Measurements from ENCODE around the gene TENT4A.

TENT4A gene

DNA sequence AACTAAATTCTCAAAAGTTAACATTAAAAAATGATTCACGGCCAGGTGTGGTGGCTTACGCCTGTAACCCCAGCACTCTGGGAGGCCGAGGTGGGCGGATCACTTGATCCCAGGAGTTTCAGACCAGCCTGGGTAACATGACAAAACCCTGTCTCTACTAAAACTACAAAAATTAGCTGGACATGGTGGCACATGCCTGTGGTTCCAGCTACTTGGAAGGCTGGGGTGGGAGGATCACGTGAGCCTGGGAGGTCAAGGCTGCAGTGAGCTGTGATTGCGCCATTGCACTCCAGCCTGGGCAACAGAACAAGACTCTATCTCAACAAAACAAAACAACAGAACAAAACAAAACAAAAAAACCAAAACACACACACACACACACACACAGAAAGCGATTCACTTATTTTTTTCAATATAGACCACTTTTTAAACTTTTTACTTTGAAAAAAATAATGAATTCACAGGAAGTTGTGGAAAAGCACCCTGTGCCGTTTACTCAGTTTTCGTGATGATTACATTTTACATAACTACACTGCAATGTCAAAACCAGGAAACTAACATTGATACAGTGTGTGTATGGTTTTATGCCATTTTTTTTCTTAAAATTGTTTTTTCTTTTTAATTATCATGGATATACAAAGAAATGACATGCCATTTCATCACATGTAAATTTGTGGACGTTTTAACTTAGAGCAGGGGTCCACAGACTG, 73.7 kb downstream of the TENT4A start:
- Histone ChIP-seq H3K36me3 (no peaks in the 10 kb centered on the region), H3K27me3 (no peaks in the 10 kb centered on the region), H3K4me2 (peak overlapping the region in 9 of 11 experiments; percentile 10 to 77 (median 63); a peak in 9 of 22 replicates), H3K4me3 (no peak overlapping the region), H4K20me1 (no peaks in the 10 kb centered on the region), H3K9me3 (replicated peaks in 1 of 11) (no peaks in the 10 kb centered on the region), H3K4me1 (peaks cover 14 to 39% (median 29%) of the 10 kb centered on the region in 10 experiments; a peak in 19 of 20 replicates), H3K9ac (no peak overlapping the region), H3K27ac (no peak overlapping the region)
- peak in 1 of 11 experiments; percentile 16; a peak in 1 of 22 replicates for TF ChIP-seq Cebpa-rat (IDR thresholded peaks at IDR 0.05)

DNA sequence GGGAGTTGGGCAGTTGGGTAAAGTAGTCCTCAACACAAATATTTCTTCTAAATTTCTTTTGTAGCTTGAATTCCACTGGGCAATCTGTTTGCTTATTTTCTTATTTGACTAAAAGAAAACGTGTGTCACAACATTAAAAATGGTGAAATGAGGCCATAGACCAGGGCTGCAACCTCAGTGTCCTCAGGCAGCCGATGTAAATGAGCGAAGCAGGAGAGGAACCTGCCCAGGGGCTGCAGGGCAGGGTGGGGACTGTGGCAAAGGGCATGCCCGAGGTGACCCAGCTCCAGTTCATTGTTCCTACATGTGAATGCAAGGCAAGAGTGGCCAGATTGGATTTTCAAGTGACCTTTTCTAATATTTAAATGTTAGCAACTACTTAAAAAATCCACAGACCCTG, 74.7 kb downstream of the TENT4A start:
- Histone ChIP-seq H4K20me1 (no peaks in the 10 kb centered on the region), H3K27me3 (no peaks in the 10 kb centered on the region), H3K4me2 (no peak overlapping the region), H3K36me3 (no peaks in the 10 kb centered on the region), H3K27ac (no peak overlapping the region), H3K4me1 (peaks cover 15 to 44% (median 31%) of the 10 kb centered on the region in 10 experiments), H3K9me3 (replicated peaks in 1 of 11) (no peaks in the 10 kb centered on the region), H3K4me3 (no peak overlapping the region), H3K9ac (no peak overlapping the region)
- TF ChIP-seq Cebpa-rat (IDR thresholded peaks at IDR 0.05), result no peak

DNA sequence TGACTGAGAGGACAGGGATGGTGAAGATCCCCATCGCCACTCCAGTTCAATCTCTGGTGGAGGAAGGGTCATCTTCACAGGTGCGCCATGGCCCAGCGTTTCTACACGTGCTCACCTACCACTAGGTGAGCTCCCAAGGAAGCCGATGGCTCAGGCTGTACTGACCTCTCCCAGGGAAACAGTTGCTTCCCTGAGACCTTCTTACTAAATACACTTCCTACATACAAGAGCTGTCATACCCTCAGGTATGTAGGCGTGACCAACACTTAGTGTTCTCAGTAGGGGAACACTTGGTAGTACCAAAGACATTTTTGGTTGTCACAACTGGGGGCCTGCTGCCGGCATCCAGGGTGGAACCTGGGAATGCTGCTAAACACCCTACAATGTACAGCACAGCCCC, 75.2 kb downstream of the TENT4A start:
- TF ChIP-seq Cebpa-rat (IDR thresholded peaks at IDR 0.05), result no peak
- Histone ChIP-seq H3K9ac (no peak overlapping the region), H3K4me2 (no peak overlapping the region), H3K9me3 (replicated peaks in 1 of 11) (no peaks in the 10 kb centered on the region), H4K20me1 (no peaks in the 10 kb centered on the region), H3K27ac (no peak overlapping the region), H3K4me3 (no peak overlapping the region), H3K36me3 (no peaks in the 10 kb centered on the region), H3K4me1 (peaks cover 18 to 49% (median 36%) of the 10 kb centered on the region in 10 experiments), H3K27me3 (no peaks in the 10 kb centered on the region)

DNA sequence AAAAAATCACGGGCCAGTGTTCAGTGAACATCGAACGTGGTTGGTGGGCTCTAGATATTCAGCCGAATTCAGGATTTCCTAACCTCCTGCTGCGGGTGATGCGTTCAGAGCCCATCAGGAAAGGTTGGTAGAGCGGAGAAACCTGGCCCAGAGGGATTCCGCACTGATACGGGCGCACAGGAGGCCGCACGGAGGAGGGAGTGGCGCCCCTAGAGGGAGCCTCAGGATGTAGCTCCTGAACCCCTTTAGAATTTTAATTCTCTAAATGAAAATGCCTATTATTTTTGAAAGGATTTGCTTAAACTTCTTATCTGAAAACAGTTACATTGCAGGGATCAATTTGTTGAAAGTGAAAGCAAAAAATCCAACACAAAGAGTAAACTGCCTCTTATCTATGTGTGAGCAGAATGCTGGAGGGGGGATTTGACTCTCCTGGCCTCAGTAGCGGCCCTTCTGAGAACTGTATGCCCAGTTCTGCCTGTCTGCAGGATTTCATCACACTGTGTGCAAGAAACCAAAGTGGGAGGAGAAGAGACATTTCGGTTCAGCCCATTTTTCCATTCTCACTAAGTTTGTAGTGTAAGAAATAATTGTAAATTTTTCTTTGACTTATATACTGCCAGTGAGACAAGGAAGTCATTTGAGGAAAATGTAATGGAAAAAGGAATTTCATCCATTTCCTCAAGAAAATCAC, 75.9 kb downstream of the TENT4A start:
- H4K20me1 ChIP-seq, result no peaks in the 10 kb centered on the region
- no peaks in the 10 kb centered on the region for H3K36me3 ChIP-seq
- H3K4me1 ChIP-seq, result peaks cover 14 to 48% (median 37%) of the 10 kb centered on the region in 10 experiments
- H3K4me2 ChIP-seq, result 0 out of 22 replicates have a peak overlapping the region, but pooled peaks of 1 of the 11 experiments have one; percentile 8
- H3K9ac ChIP-seq, result no peak overlapping the region
- H3K27me3 ChIP-seq, result no peaks in the 10 kb centered on the region
- H3K4me3 ChIP-seq, result no peak overlapping the region
- no peak for TF ChIP-seq Cebpa-rat (IDR thresholded peaks at IDR 0.05)
- H3K27ac ChIP-seq, result no peak overlapping the region
- H3K9me3 ChIP-seq (replicated peaks in 1 of 11), result no peaks in the 10 kb centered on the region

DNA sequence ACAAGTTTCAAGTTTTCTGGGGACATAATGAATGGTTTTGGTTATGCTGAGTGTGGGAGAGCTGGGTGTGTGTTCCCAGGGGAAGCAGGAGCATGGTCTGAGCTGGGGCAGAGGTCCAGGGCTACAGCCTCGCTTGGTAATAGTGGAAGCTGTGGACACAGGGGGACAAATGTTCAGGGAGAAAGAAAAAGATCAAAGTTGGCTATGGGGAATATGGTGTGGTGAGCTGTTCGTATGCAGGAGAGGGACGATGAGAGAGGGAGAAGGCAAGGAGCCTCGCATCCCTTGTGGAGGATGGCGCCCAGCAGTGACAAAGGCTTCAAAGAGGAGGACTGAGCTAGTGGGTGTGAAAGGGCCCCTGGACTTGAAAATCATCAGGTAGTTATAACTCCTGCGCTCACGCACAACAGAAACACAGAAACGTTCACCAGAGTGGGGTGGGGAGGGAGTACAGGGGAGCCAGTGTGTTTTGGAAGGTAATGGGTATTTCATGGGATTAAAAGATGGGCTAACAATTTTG, 77.2 kb downstream of the TENT4A start:
- no peak overlapping the region for H3K27ac ChIP-seq
- H4K20me1 ChIP-seq, result no peaks in the 10 kb centered on the region
- H3K27me3 ChIP-seq, result no peaks in the 10 kb centered on the region
- no peak for TF ChIP-seq Cebpa-rat (IDR thresholded peaks at IDR 0.05)
- no peaks in the 10 kb centered on the region for H3K36me3 ChIP-seq
- H3K4me2 ChIP-seq, result no peak overlapping the region
- no peak overlapping the region for H3K4me3 ChIP-seq
- no peak overlapping the region for H3K9ac ChIP-seq
- H3K9me3 ChIP-seq (replicated peaks in 1 of 11), result no peaks in the 10 kb centered on the region
- H3K4me1 ChIP-seq, result peaks cover 14 to 44% (median 33%) of the 10 kb centered on the region in 10 experiments

DNA sequence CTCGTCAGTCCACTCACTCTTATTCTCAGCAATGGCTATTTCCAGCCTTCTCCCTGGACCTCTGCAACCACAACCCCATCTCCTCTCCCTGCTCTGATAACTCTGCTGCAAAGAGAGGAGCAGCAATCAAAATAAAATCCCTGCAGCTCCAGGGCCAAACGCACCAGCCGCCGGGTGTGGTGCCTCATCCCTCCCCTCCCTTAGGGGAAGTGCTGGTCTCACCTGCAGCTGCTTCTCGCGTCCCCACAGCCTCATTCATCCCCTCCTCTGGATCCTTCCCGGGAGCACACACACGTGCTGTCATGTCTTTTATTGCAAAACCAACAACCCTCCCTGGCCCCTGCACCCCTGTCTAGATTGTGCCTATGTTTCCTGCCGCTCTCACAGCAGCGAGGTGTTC, 77.8 kb downstream of the TENT4A start:
- no peaks in the 10 kb centered on the region for H3K36me3 ChIP-seq
- H4K20me1 ChIP-seq, result no peaks in the 10 kb centered on the region
- H3K4me1 ChIP-seq, result peaks cover 14 to 38% (median 26%) of the 10 kb centered on the region in 10 experiments
- peak overlapping the region in 7 of 11 experiments; percentile 15 to 32 (median 19); a peak in 12 of 22 replicates for H3K4me2 ChIP-seq
- H3K27ac ChIP-seq, result no peak overlapping the region
- no peaks in the 10 kb centered on the region for H3K27me3 ChIP-seq
- no peak overlapping the region for H3K9ac ChIP-seq
- H3K4me3 ChIP-seq, result no peak overlapping the region
- H3K9me3 ChIP-seq (replicated peaks in 1 of 11), result no peaks in the 10 kb centered on the region
- no peak for TF ChIP-seq Cebpa-rat (IDR thresholded peaks at IDR 0.05)

DNA sequence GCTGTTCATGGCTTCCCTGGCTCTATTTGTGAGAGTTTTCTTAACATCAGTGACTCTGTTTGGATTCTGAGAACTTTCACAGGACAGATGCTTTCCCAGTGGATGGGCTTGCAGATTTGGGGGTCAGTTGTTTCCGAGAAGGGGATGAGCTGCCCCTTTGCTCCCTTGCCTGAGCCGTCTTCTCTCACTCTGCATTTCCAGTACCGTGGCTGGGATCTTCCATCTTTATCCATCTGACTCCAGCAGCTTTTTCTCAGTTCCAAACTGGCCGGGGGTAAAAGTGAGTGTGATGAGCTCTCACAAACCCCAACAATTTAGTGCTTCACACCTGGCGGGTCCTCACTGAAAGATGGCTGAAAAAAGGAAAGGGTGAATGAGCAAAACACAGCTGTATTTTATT, 79.1 kb downstream of the TENT4A start:
- no peak overlapping the region for H3K4me3 ChIP-seq
- H3K4me1 ChIP-seq, result peaks cover 8 to 25% (median 18%) of the 10 kb centered on the region in 10 experiments
- H3K9ac ChIP-seq, result no peak overlapping the region
- no peaks in the 10 kb centered on the region for H3K9me3 ChIP-seq (replicated peaks in 1 of 11)
- no peaks in the 10 kb centered on the region for H4K20me1 ChIP-seq
- peak overlapping the region in 5 of 11 experiments; percentile 57 to 85 (median 76); a peak in 5 of 22 replicates for H3K4me2 ChIP-seq
- no peaks in the 10 kb centered on the region for H3K27me3 ChIP-seq
- H3K27ac ChIP-seq, result no peak overlapping the region
- no peak for TF ChIP-seq Cebpa-rat (IDR thresholded peaks at IDR 0.05)
- H3K36me3 ChIP-seq, result no peaks in the 10 kb centered on the region

DNA sequence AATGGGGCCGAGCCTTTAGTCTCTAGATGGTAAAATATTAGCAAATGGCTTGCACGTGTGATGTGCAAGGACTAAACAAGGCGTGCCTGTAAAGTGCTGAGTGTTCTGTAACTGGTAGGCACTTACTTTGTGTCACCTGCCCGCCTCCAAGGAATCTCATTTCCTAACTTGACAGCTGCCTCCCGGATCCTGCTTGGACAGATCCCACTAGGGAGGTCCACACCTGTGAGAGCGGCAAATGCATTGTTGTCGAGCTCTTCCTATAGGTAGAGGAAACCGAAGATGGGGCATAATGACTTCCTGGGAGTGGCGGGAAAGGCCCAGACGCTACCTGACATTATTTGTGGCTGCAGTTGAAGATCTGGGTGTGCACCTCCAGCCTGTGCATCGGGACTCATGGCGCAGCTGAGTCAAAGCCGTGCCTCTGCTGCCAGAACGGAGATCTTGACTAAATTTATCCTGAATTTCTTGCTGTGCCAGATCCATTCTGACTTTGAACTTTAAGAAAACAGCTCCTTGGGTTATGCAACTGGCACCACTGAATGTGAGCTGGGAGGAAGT, 79.8 kb downstream of the TENT4A start:
- Histone ChIP-seq H4K20me1 (no peaks in the 10 kb centered on the region), H3K27ac (peak overlapping the region in 1 of 11 experiments; percentile 22; a peak in 2 of 22 replicates), H3K4me2 (peak overlapping the region; percentile 51 to 85 (median 73); a peak in 21 of 22 replicates), H3K36me3 (no peaks in the 10 kb centered on the region), H3K27me3 (no peaks in the 10 kb centered on the region), H3K4me1 (peaks cover 8 to 24% (median 18%) of the 10 kb centered on the region in 10 experiments), H3K4me3 (no peak overlapping the region; a peak in 1 of 20 replicates), H3K9me3 (replicated peaks in 1 of 11) (no peaks in the 10 kb centered on the region), H3K9ac (no peak overlapping the region)
- TF ChIP-seq Cebpa-rat (IDR thresholded peaks at IDR 0.05), result peak in 1 of 11 experiments; percentile 18; a peak in 1 of 22 replicates

DNA sequence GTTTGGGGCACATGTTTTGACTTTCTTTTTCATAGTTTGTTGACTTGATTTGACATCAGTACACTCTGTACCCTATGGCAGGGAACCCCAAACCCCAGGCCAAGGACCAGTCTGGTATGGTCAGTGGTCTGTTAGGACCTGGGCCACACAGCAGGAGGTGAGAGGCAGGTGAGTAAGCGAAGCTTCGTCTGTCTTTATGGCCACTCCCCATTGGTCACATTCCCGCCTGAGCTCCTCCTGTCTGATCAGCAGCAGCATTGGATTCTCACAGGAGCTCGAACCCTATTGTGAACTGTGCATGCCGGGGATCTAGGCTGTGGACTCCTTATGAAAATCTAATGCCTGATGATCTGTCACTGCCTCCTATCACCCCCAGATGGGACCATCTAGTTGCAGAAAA, 88.0 kb downstream of the TENT4A start:
- no peak for TF ChIP-seq Cebpa-rat (IDR thresholded peaks at IDR 0.05)
- no peak overlapping the region for H3K27ac ChIP-seq
- no peaks in the 10 kb centered on the region for H3K4me1 ChIP-seq
- H3K4me2 ChIP-seq, result no peak overlapping the region
- no peak overlapping the region for H3K4me3 ChIP-seq
- no peaks in the 10 kb centered on the region for H4K20me1 ChIP-seq
- H3K27me3 ChIP-seq, result no peaks in the 10 kb centered on the region
- peaks cover 21 to 33% (median 28%) of the 10 kb centered on the region in 11 experiments for H3K9me3 ChIP-seq (replicated peaks in 1 of 11)
- no peak overlapping the region for H3K9ac ChIP-seq
- H3K36me3 ChIP-seq, result no peaks in the 10 kb centered on the region
